SK-N-SH treated with all-trans-retinoic acid at 6 μM for 48 hours (cell line): ENCODE measurements around the gene MEIOSIN.

Source experiments
- ARNTL ChIP-seq: fragments of 450-650 bp; formaldehyde crosslinking; IDR thresholded peaks from 2 replicates; pipeline ENCODE4 v1.5.0; 2020; ENCODE audit warnings: low read depth, mild to moderate bottlenecking, moderate library complexity, borderline replicate concordance
- ISL1 ChIP-seq: fragments of 250-450 bp; sonication (Bioruptor Pico); IDR thresholded peaks from 2 replicates; pipeline ENCODE4 v2.1.2; 2022; ENCODE audit warnings: mild to moderate bottlenecking, moderate library complexity
- OSR1 ChIP-seq: fragments of 250-450 bp; sonication (Bioruptor Pico); IDR thresholded peaks from 2 replicates; pipeline ENCODE4 v1.8.0; 2022; ENCODE audit warnings: moderate library complexity, mild to moderate bottlenecking, inconsistent platforms
- PPARA ChIP-seq: fragments of 250-450 bp; sonication (Bioruptor Pico); IDR thresholded peaks from 2 replicates; pipeline ENCODE4 v1.5.0; 2020; ENCODE audit warnings: mild to moderate bottlenecking, borderline replicate concordance
- RARB ChIP-seq: fragments of 250-450 bp; sonication (Bioruptor Pico); IDR thresholded peaks from 2 replicates; pipeline ENCODE4 v1.8.0; 2021; ENCODE audit warnings: mild to moderate bottlenecking, moderate library complexity
- TCF4 ChIP-seq: fragments of 250-450 bp; sonication (Bioruptor Pico); IDR thresholded peaks from 2 replicates; pipeline ENCODE4 v1.8.0; 2021; ENCODE audit warnings: mild to moderate bottlenecking, moderate library complexity, borderline replicate concordance
- TOX ChIP-seq: fragments of 250-450 bp; sonication (Bioruptor Pico); IDR thresholded peaks from 2 replicates; pipeline ENCODE4 v1.8.0; 2021; ENCODE audit warnings: mild to moderate bottlenecking, moderate library complexity, borderline replicate concordance
- ZC3H10 ChIP-seq: fragments of 250-450 bp; sonication (Bioruptor Pico); IDR thresholded peaks from 2 replicates; pipeline ENCODE4 v1.5.1; 2021; ENCODE audit warnings: mild to moderate bottlenecking, moderate library complexity
- ZFP3 ChIP-seq: fragments of 250-450 bp; sonication (Bioruptor Pico); IDR thresholded peaks from 2 replicates; pipeline ENCODE4 v1.5.0; 2020; ENCODE audit warnings: mild to moderate bottlenecking, moderate library complexity
- ZFP30 ChIP-seq: fragments of 450-650 bp; formaldehyde crosslinking; IDR thresholded peaks from 2 replicates; pipeline ENCODE4 v1.5.0; 2022; ENCODE audit warnings: mild to moderate bottlenecking, moderate library complexity
- TF ChIP-seq, protein P1 (sequence below): fragments of 250-450 bp; sonication (Bioruptor Pico); IDR thresholded peaks from 2 replicates; pipeline ENCODE4 v1.8.0; 2020; ENCODE audit warnings: mild to moderate bottlenecking, moderate library complexity, borderline replicate concordance
- TF ChIP-seq, protein P2 (sequence below): fragments of 250-450 bp; sonication (Bioruptor Pico); IDR thresholded peaks from 2 replicates; pipeline ENCODE4 v1.8.0; 2021; ENCODE audit warnings: low read depth, mild to moderate bottlenecking, moderate library complexity, borderline replicate concordance
- TF ChIP-seq, protein P3 (sequence below): fragments of 250-450 bp; sonication (Bioruptor Pico); IDR thresholded peaks from 2 replicates; pipeline ENCODE4 v1.5.1; 2021; ENCODE audit warnings: mild to moderate bottlenecking, moderate library complexity
- TF ChIP-seq, protein P4 (sequence below): fragments of 250-450 bp; sonication (Bioruptor Pico); IDR thresholded peaks from 2 replicates; pipeline ENCODE4 v1.5.0; 2020; ENCODE audit warnings: mild to moderate bottlenecking, moderate library complexity

DNA sequence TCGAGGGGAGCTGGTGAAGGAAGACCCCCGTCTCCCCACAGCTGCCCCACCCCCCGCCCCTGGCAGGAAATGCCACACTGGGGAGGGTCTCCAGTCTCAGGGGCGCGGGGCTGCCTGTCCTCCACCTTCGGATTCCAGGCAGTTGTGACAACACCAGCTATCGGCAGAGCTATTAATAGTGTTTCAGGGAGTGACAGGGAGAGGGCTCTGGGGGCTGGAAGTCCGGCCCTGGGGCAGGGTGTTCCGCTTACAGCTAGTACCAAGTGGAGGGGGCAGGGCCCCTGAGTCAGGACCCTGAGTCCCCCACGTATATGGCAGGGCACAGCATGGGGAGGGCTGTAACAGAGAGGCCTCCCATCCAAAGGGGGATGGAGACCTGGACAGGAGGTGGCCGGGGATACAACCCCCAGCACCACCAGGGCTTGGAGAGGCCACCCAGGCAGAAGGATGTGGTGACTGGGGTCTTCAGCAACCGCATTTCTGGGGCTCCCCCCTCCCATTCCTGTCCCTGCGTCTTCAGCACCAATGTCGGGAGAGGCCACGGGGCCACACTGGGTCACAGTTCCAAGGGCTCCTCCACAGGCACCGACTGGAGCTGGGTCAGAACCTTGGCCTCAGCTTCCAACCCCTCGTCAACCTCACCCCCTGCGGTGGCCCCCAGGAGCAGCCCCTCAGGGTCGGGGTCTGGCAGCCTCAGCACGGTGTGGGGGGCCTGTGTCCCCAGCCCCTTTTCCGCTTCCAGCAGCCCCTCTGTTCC is 31.9 kb downstream of the MEIOSIN start:
- TF ChIP-seq, protein P1, sequence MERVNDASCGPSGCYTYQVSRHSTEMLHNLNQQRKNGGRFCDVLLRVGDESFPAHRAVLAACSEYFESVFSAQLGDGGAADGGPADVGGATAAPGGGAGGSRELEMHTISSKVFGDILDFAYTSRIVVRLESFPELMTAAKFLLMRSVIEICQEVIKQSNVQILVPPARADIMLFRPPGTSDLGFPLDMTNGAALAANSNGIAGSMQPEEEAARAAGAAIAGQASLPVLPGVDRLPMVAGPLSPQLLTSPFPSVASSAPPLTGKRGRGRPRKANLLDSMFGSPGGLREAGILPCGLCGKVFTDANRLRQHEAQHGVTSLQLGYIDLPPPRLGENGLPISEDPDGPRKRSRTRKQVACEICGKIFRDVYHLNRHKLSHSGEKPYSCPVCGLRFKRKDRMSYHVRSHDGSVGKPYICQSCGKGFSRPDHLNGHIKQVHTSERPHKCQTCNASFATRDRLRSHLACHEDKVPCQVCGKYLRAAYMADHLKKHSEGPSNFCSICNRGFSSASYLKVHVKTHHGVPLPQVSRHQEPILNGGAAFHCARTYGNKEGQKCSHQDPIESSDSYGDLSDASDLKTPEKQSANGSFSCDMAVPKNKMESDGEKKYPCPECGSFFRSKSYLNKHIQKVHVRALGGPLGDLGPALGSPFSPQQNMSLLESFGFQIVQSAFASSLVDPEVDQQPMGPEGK, result no peak
- TF ChIP-seq TCF4 (CRISPR knock-in tag) (no peak), ISL1 (no peak), ZFP3 (CRISPR knock-in tag) (no peak), RARB (no peak), ZFP30 (CRISPR knock-in tag) (no peak), PPARA (CRISPR knock-in tag) (no peak), ZC3H10 (CRISPR knock-in tag) (no peak), ARNTL (CRISPR knock-in tag) (no peak), OSR1 (CRISPR knock-in tag) (no peak), TOX (CRISPR knock-in tag) (no peak)
- TF ChIP-seq, protein P2, sequence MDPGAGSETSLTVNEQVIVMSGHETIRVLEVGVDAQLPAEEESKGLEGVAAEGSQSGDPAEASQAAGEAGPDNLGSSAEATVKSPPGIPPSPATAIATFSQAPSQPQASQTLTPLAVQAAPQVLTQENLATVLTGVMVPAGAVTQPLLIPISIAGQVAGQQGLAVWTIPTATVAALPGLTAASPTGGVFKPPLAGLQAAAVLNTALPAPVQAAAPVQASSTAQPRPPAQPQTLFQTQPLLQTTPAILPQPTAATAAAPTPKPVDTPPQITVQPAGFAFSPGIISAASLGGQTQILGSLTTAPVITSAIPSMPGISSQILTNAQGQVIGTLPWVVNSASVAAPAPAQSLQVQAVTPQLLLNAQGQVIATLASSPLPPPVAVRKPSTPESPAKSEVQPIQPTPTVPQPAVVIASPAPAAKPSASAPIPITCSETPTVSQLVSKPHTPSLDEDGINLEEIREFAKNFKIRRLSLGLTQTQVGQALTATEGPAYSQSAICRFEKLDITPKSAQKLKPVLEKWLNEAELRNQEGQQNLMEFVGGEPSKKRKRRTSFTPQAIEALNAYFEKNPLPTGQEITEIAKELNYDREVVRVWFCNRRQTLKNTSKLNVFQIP (CRISPR knock-in tag), result no peak
- TF ChIP-seq, protein P3, sequence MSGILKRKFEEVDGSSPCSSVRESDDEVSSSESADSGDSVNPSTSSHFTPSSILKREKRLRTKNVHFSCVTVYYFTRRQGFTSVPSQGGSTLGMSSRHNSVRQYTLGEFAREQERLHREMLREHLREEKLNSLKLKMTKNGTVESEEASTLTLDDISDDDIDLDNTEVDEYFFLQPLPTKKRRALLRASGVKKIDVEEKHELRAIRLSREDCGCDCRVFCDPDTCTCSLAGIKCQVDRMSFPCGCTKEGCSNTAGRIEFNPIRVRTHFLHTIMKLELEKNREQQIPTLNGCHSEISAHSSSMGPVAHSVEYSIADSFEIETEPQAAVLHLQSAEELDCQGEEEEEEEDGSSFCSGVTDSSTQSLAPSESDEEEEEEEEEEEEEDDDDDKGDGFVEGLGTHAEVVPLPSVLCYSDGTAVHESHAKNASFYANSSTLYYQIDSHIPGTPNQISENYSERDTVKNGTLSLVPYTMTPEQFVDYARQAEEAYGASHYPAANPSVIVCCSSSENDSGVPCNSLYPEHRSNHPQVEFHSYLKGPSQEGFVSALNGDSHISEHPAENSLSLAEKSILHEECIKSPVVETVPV (CRISPR knock-in tag), result no peak
- TF ChIP-seq, protein P4, sequence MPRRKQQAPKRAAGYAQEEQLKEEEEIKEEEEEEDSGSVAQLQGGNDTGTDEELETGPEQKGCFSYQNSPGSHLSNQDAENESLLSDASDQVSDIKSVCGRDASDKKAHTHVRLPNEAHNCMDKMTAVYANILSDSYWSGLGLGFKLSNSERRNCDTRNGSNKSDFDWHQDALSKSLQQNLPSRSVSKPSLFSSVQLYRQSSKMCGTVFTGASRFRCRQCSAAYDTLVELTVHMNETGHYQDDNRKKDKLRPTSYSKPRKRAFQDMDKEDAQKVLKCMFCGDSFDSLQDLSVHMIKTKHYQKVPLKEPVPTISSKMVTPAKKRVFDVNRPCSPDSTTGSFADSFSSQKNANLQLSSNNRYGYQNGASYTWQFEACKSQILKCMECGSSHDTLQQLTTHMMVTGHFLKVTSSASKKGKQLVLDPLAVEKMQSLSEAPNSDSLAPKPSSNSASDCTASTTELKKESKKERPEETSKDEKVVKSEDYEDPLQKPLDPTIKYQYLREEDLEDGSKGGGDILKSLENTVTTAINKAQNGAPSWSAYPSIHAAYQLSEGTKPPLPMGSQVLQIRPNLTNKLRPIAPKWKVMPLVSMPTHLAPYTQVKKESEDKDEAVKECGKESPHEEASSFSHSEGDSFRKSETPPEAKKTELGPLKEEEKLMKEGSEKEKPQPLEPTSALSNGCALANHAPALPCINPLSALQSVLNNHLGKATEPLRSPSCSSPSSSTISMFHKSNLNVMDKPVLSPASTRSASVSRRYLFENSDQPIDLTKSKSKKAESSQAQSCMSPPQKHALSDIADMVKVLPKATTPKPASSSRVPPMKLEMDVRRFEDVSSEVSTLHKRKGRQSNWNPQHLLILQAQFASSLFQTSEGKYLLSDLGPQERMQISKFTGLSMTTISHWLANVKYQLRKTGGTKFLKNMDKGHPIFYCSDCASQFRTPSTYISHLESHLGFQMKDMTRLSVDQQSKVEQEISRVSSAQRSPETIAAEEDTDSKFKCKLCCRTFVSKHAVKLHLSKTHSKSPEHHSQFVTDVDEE, result no peak
